K562 (cell line): Measurements from ENCODE around the gene ZNF544. TPM values are rescaled to one million over a fixed set of nuclear protein-coding genes. Genes with fewer than 3 reads are reported as not detected.

Source experiments
- BRD9 ChIP-seq: fragments of 450-650 bp; IDR thresholded peaks from 2 replicates; pipeline ENCODE4 v1.6.1; 2018; ENCODE audit warnings: low read depth; ENCODE audit not compliant: partially characterized antibody
- CHD7 ChIP-seq: fragments of 200-600 bp; sonication (generic); IDR thresholded peaks from one replicate; pipeline ENCODE4 v1.6.1; 2012; ENCODE audit warnings: mild to moderate bottlenecking, low read depth, low read length, inconsistent platforms
- KLF6 ChIP-seq: fragments of 250-450 bp; sonication (Bioruptor Pico); IDR thresholded peaks from 2 replicates; pipeline ENCODE4 v1.4.0; 2020; ENCODE audit warnings: mild to moderate bottlenecking, moderate library complexity, borderline replicate concordance
- RERE ChIP-seq: sonication (generic); formaldehyde crosslinking; IDR thresholded peaks from 2 replicates; pipeline ENCODE4 v1.8.0; 2023; ENCODE audit warnings: missing genetic modification reagents, mild to moderate bottlenecking, borderline replicate concordance
- TAF7 ChIP-seq: fragments of 450-650 bp; IDR thresholded peaks from 2 replicates; pipeline ENCODE4 v1.6.1; 2016; ENCODE audit warnings: missing genetic modification characterization, missing compliant biosample characterization
- ZBTB43 ChIP-seq: sonication (generic); formaldehyde crosslinking; IDR thresholded peaks from 2 replicates; pipeline ENCODE4 v1.8.0; 2023; ENCODE audit warnings: mild to moderate bottlenecking, missing genetic modification reagents
- polyA plus RNA-seq, 8 experiments: library from polyadenylated mRNA; depleted of rRNA in 4 of 8; stranded (reverse) in 5 of 8; unstranded in 3 of 8; fragments of >200 nt; fragmentation: Nextera tagmentation in 2 of 8; fragmentation: Illumina TruSeq in 1 of 8; extraction: Ambion mirVana in 2 of 8; extraction: Trizol in 1 of 8; gene quantifications; 2 replicates each; pipeline versions ENCODE4 v1.2.1 to v1.2.3, GENCODE V29; 2011 to 2014; ENCODE audit warnings: inconsistent platforms in 1 of 8, missing spikeins in 1 of 8
- total RNA-seq, 7 experiments: library from RNA; depleted of rRNA in 6 of 7; stranded (reverse); fragments of >200 nt in 6 of 7; fragmentation: Illumina TruSeq in 2 of 7; extraction: Trizol in 2 of 7; gene quantifications; 2 replicates each; pipeline versions ENCODE4 v1.2.1 to v1.2.3, GENCODE V29; 2011 to 2021; ENCODE audit warnings: low replicate concordance in 1 of 7

Gene ZNF544
- total and polyA plus RNA-seq, 9 of the 15 experiments (the other 6 are each of a cell fraction or from before 2014, with no cell fraction given): 23.6 to 59.0 (median 41.4) TPM

GRCh38 chr19:58182989-58183816, 45.5 kb upstream of the ZNF544 start, which contains the start of gene ZNF274 (continued):
- peak; percentile 46 for TF ChIP-seq CHD7
- 0 out of 2 replicates have a peak, but pooled peaks have one; percentile 2 for TF ChIP-seq ZBTB43 (CRISPR knock-in tag)
- peak; percentile 38 for TF ChIP-seq BRD9
- peak; percentile 64; the same call in 1 of the 2 replicates for TF ChIP-seq KLF6 (CRISPR knock-in tag)
- peak; percentile 92 for TF ChIP-seq TAF7 (tag)
- TF ChIP-seq RERE (CRISPR knock-in tag): no peak
